ENCODE results near the gene APOLD1.
A peak's percentile ranks its signal among the peaks of the same experiment; 100 is the strongest.
"Not testable (repeated sequence)": the region's sequence is repeated elsewhere in the genome, so short reads cannot be mapped to it uniquely, and the experiment has no call there.

Gene APOLD1

GRCh38 chr12:12786706-12787601, 1.5 kb downstream of the APOLD1 start:
- peak; percentile 54 for DNase-seq (ENCODE audit: low read depth)

DNA sequence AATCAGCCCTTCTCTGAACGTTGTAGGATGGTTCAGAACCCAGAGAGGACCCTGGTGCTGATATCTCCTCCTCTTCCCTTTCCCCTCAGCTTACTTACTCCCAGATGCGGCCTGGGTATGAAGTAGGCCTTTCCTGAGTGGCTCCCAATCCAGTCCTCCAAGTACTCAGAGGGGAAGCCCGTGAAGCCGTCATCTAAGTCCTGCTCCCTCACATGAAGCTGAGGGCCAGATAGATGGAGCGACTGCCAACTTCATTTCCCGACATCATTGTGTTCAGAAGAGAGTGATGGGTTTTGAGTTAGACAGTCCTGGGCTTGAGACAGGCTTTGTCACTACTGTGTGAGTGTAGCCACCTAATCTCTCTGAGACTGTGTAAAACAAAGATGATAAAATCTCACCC, 2.7 kb downstream of the APOLD1 start:
- DNase-seq (ENCODE audit: low read depth) = no peak

GRCh38 chr12:12788675-12789368, 3.4 kb downstream of the APOLD1 start:
- peak; percentile 29 for DNase-seq (ENCODE audit: low read depth)

GRCh38 chr12:12790956-12791355, 5.5 kb downstream of the APOLD1 start:
- no peak for DNase-seq (ENCODE audit: low read depth)

- no peak for DNase-seq (ENCODE audit: low read depth)
Observed at GRCh38 chr12:12791756-12792369, 6.4 kb downstream of the APOLD1 start.

GRCh38 chr12:12792421-12792820, 7.0 kb downstream of the APOLD1 start:
- DNase-seq (ENCODE audit: low read depth) = no peak

GRCh38 chr12:12794686-12795085, 9.2 kb downstream of the APOLD1 start:
- no peak for DNase-seq (ENCODE audit: low read depth)

GRCh38 chr12:12796171-12796570, 10.7 kb downstream of the APOLD1 start:
- DNase-seq (ENCODE audit: low read depth) = no peak

DNA sequence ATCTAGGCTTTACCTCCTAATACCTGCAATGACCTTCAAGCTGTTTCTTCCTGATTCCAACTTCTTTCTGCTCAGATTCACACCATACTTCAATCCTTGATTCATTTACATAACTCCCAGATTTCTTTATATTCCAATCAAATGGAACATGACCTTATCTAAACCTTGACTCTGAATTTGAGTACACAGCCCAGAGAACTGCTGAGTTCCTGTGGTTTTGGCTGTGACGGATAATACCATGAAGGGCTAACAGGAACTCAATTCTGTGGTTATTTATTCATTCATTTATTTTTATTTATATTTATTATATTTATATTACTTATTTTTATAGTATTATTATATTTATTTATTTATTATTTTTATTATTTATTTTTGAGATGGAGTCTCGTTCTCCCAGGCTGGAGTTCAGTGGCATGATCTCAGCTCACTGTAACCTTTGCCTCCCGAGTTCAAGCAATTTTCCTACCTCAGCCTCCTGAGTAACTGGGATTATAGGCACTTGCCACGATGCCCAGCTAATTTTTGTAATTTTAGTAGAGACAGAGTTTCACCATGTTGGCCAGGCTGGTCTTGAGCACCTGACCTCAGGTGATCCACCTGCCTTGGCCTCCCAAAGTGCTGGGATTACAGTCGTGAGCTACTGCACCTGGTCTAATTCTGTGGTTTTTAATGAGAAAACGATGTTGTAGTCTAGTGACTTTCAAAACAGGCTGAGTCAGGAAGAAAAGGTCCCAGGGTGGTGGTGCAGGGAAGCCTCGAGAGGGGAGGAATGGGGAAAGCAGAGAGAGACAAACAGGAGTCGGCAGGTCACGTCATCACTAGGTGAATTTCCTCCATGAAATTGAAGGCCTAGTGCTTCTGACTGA, 11.7 kb downstream of the APOLD1 start:
- DNase-seq (ENCODE audit: low read depth) = no peak

DNA sequence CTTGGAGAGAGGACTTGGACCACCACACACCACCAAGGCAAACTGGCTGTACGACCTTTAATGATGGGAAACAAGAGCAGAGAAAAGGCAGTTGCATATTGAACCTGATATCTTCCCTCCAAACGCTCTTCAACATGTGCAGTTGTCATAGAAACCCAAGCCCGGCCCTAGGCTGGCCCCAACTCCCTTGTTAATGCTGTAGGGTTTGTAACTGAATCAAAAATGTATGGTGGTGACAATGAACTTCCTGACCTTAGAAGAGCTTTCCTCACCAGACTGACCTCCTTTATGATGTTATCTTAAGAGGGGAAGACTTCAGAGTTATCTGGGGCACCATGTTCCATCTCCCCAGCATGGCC, 12.3 kb downstream of the APOLD1 start:
- no peak for DNase-seq (ENCODE audit: low read depth)

DNA sequence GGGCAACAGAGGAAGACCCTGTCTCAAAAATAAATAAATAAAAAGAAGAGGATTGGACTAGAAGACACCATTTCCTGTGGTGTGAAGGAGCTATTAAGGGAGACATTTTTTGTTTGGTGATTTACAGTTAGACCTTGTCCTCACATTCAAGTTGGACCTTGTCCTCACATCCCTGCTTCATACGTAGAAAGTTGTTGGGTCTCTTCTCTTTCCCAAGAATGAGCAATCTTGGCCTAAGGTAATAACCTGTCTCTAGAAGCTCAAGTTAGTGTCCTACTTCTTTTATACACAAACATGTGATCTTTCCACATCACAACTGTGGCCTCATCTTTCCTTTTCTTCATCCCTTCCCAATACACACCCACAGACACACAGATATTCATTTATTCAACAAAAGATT, 13.0 kb downstream of the APOLD1 start:
- DNase-seq (ENCODE audit: low read depth) = no peak

GRCh38 chr12:12799163-12799920, 13.9 kb downstream of the APOLD1 start:
- DNase-seq (ENCODE audit: low read depth) = no peak

DNA sequence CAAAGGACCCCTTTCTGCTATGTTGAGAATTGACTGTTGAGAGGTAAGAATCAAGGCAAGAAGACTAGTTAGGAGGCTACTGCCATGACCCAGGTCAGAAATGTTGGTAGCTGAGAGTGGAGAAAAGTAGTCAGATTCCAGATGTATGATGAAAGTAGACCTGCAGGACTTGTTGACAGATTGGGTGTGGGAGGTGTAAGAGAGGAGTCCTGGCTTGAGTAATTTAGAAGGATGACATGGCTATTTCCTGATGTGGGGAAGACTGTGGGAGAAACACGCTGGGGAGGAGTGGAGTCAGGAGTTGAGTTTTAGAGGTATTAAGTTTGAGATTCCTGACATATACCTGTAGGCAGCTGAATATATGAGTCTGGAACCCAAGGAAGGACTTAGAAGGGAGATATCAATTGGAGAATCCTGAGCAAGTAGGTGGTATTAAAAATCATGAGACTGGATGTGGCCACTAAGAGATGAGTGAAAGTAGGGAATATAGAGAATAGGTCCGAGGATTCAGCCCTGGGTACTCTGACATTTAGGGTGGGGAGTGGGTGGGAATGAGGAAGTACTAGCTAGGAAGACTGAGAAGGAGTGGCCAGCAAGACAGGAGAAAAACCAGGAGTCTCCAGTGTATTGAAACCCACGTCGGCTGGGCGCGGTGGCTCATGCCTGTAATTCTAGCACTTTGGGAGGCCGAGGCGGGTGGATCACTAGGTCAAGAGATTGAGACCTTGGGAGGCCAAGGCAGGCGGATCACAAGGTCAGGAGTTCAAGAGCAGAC, 15.1 kb downstream of the APOLD1 start:
- DNase-seq (ENCODE audit: low read depth) = no peak

DNA sequence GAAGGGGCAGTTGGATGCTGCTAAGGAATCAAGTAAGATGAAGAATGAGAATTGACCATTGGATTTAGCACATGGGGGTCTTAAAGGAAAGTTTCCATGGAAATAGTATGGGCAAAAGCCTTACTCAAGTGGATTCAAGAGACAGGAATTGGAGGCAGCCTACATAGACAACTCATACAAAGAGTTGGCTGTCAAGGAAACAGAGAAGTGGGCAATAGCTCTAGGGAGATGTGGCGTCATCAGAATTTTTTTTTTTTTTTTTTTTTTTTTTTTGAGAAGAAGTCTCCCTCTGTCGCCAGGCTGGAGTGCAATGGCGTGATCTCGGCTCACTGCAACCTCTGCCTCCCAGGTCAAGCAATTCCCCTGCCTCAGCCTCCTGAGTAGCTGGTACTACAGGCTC, 16.2 kb downstream of the APOLD1 start:
- not testable (repeated sequence) for DNase-seq (ENCODE audit: low read depth)

DNA sequence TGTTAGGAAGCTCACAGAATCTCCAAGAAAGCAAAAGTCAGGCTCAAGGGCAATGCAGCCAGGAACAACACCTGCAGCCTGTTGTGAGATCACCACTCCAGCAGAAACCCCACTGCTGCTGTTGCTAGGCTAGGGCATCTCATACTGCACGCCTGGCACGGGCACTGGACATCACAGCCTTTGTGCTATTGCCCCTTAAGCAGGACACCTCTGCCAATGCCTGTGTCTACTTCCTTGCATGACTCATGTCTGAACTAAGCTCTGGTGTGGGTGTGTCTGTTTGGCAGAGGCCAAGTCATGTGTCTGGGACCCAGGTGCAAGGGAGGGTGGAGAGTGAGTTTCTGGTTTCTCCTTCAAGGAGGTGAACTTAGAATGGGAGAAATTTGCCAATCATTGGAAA, 17.7 kb downstream of the APOLD1 start:
- no peak for DNase-seq (ENCODE audit: low read depth)

GRCh38 chr12:12804011-12804410, 18.6 kb downstream of the APOLD1 start:
- no peak for DNase-seq (ENCODE audit: low read depth)

- no peak for DNase-seq (ENCODE audit: low read depth)
Observed at GRCh38 chr12:12804432-12804886, 19.0 kb downstream of the APOLD1 start.

GRCh38 chr12:12806784-12807516, 21.5 kb downstream of the APOLD1 start:
- DNase-seq (ENCODE audit: low read depth) = no peak

- DNase-seq (ENCODE audit: low read depth) = not testable (repeated sequence)
Observed at GRCh38 chr12:12807517-12807903, 22.1 kb downstream of the APOLD1 start.

All from activated gamma-delta T cell treated with anti-CD3 and anti-CD28 coated beads, Interleukin-2, amount 50 U/mL, for 16 hours (primary cell).